ENCODE measurements around the gene UPF1.

The UPF1 gene

GRCh38 chr19:18870531-18871172, 38.9 kb downstream of the UPF1 start:
- Histone ChIP-seq H3K79me1 (ENCODE audit: low read length) (no peaks in the 10 kb centered on the region), H2BK5ac (ENCODE audit: low read length) (no peak overlapping the region), H3K4me3 (ENCODE audit: low read length) (no peak overlapping the region), H2AK5ac (ENCODE audit: low read length) (peak overlapping the region; percentile 74), H3K23ac (ENCODE audit: low read length) (peak overlapping the region; percentile 45), H3K4me1 (ENCODE audit: control insufficient read depth, low read depth, low read length) (peaks cover 3% of the 10 kb centered on the region), H3K56ac (ENCODE audit: low read length) (peak overlapping the region; percentile 73), H3K27me3 (ENCODE audit: insufficient read depth, low read length, poor library complexity) (no peaks in the 10 kb centered on the region), H4K5ac (ENCODE audit: low read length) (no peak overlapping the region), H3K18ac (ENCODE audit: low read length) (no peak overlapping the region), H3K4ac (ENCODE audit: low read depth, low read length) (no peak overlapping the region), H3K36me3 (ENCODE audit: control insufficient read depth, insufficient read depth, low read length) (peaks cover 4% of the 10 kb centered on the region), H3K9ac (ENCODE audit: low read length) (peak overlapping the region; percentile 49), H2BK15ac (replicated peaks; ENCODE audit: low read depth) (no peak overlapping the region), H4K8ac (ENCODE audit: low read depth, low read length) (no peak overlapping the region), H3K27ac (ENCODE audit: low read depth, low read length) (no peak overlapping the region), H2BK120ac (ENCODE audit: low read depth, low read length) (no peak overlapping the region), H3K4me2 (ENCODE audit: low read length) (no peak overlapping the region), H3K79me2 (ENCODE audit: control insufficient read depth, insufficient read depth, low read length) (no peaks in the 10 kb centered on the region)
- DNase-seq, result no peak
- WGBS (ENCODE audit: extremely low coverage, insufficient coverage, low lambda C conversion rate), result no CpG with 5 or more reads among the region's 25 CpGs

GRCh38 chr19:18871543-18871942, 39.8 kb downstream of the UPF1 start:
- no peak overlapping the region for H3K4me3 ChIP-seq (ENCODE audit: low read length)
- no peak overlapping the region for H3K4me2 ChIP-seq (ENCODE audit: low read length)
- H3K79me2 ChIP-seq (ENCODE audit: control insufficient read depth, insufficient read depth, low read length), result no peaks in the 10 kb centered on the region
- no peaks in the 10 kb centered on the region for H3K27me3 ChIP-seq (ENCODE audit: insufficient read depth, low read length, poor library complexity)
- H3K23ac ChIP-seq (ENCODE audit: low read length), result no peak overlapping the region
- H3K18ac ChIP-seq (ENCODE audit: low read length), result no peak overlapping the region
- no peak overlapping the region for H3K27ac ChIP-seq (ENCODE audit: low read depth, low read length)
- H3K56ac ChIP-seq (ENCODE audit: low read length), result no peak overlapping the region
- no CpG with 5 or more reads among the region's 7 CpGs for whole genome bisulfite sequencing (ENCODE audit: extremely low coverage, insufficient coverage, low lambda C conversion rate)
- H3K36me3 ChIP-seq (ENCODE audit: control insufficient read depth, insufficient read depth, low read length), result peaks cover 4% of the 10 kb centered on the region
- no peak overlapping the region for H2BK15ac ChIP-seq (replicated peaks; ENCODE audit: low read depth)
- H4K5ac ChIP-seq (ENCODE audit: low read length), result no peak overlapping the region
- no peak overlapping the region for H2BK120ac ChIP-seq (ENCODE audit: low read depth, low read length)
- no peak overlapping the region for H4K8ac ChIP-seq (ENCODE audit: low read depth, low read length)
- no peak overlapping the region for H3K9ac ChIP-seq (ENCODE audit: low read length)
- peak; percentile 87 for DNase-seq
- no peak overlapping the region for H3K4ac ChIP-seq (ENCODE audit: low read depth, low read length)
- no peak overlapping the region for H2BK5ac ChIP-seq (ENCODE audit: low read length)
- H3K4me1 ChIP-seq (ENCODE audit: control insufficient read depth, low read depth, low read length), result peaks cover 3% of the 10 kb centered on the region
- no peaks in the 10 kb centered on the region for H3K79me1 ChIP-seq (ENCODE audit: low read length)
- no peak overlapping the region for H2AK5ac ChIP-seq (ENCODE audit: low read length)

GRCh38 chr19:18875726-18876125, 44.0 kb downstream of the UPF1 start:
- no peak overlapping the region for H3K4me3 ChIP-seq (ENCODE audit: low read length)
- H3K56ac ChIP-seq (ENCODE audit: low read length), result no peak overlapping the region
- no peak overlapping the region for H3K18ac ChIP-seq (ENCODE audit: low read length)
- no peak overlapping the region for H2BK120ac ChIP-seq (ENCODE audit: low read depth, low read length)
- no peak overlapping the region for H4K8ac ChIP-seq (ENCODE audit: low read depth, low read length)
- H2AK5ac ChIP-seq (ENCODE audit: low read length), result no peak overlapping the region
- H3K27ac ChIP-seq (ENCODE audit: low read depth, low read length), result no peak overlapping the region
- H3K4ac ChIP-seq (ENCODE audit: low read depth, low read length), result no peak overlapping the region
- H3K23ac ChIP-seq (ENCODE audit: low read length), result no peak overlapping the region
- H2BK15ac ChIP-seq (replicated peaks; ENCODE audit: low read depth), result no peak overlapping the region
- H4K5ac ChIP-seq (ENCODE audit: low read length), result no peak overlapping the region
- H3K79me1 ChIP-seq (ENCODE audit: low read length), result no peaks in the 10 kb centered on the region
- H3K79me2 ChIP-seq (ENCODE audit: control insufficient read depth, insufficient read depth, low read length), result no peaks in the 10 kb centered on the region
- H3K36me3 ChIP-seq (ENCODE audit: control insufficient read depth, insufficient read depth, low read length), result no peaks in the 10 kb centered on the region
- peaks cover 2% of the 10 kb centered on the region for H3K4me1 ChIP-seq (ENCODE audit: control insufficient read depth, low read depth, low read length)
- no CpG with 5 or more reads among the region's 5 CpGs for WGBS (ENCODE audit: extremely low coverage, insufficient coverage, low lambda C conversion rate)
- H3K9ac ChIP-seq (ENCODE audit: low read length), result no peak overlapping the region
- DNase-seq, result no peak
- H3K4me2 ChIP-seq (ENCODE audit: low read length), result no peak overlapping the region
- H2BK5ac ChIP-seq (ENCODE audit: low read length), result no peak overlapping the region
- no peaks in the 10 kb centered on the region for H3K27me3 ChIP-seq (ENCODE audit: insufficient read depth, low read length, poor library complexity)

- no CpG with 5 or more reads among the region's 7 CpGs for WGBS (ENCODE audit: extremely low coverage, insufficient coverage, low lambda C conversion rate)
- H3K4me2 ChIP-seq (ENCODE audit: low read length), result no peak overlapping the region
- H3K27me3 ChIP-seq (ENCODE audit: insufficient read depth, low read length, poor library complexity), result no peaks in the 10 kb centered on the region
- no peak overlapping the region for H3K23ac ChIP-seq (ENCODE audit: low read length)
- H2BK5ac ChIP-seq (ENCODE audit: low read length), result no peak overlapping the region
- no peak overlapping the region for H3K4me3 ChIP-seq (ENCODE audit: low read length)
- H3K4me1 ChIP-seq (ENCODE audit: control insufficient read depth, low read depth, low read length), result no peaks in the 10 kb centered on the region
- H4K5ac ChIP-seq (ENCODE audit: low read length), result no peak overlapping the region
- no peak overlapping the region for H2BK120ac ChIP-seq (ENCODE audit: low read depth, low read length)
- DNase-seq, result no peak
- no peaks in the 10 kb centered on the region for H3K79me2 ChIP-seq (ENCODE audit: control insufficient read depth, insufficient read depth, low read length)
- H3K79me1 ChIP-seq (ENCODE audit: low read length), result no peaks in the 10 kb centered on the region
- H3K27ac ChIP-seq (ENCODE audit: low read depth, low read length), result no peak overlapping the region
- no peaks in the 10 kb centered on the region for H3K36me3 ChIP-seq (ENCODE audit: control insufficient read depth, insufficient read depth, low read length)
- no peak overlapping the region for H3K56ac ChIP-seq (ENCODE audit: low read length)
- no peak overlapping the region for H2AK5ac ChIP-seq (ENCODE audit: low read length)
- no peak overlapping the region for H2BK15ac ChIP-seq (replicated peaks; ENCODE audit: low read depth)
- H3K9ac ChIP-seq (ENCODE audit: low read length), result no peak overlapping the region
- no peak overlapping the region for H3K18ac ChIP-seq (ENCODE audit: low read length)
- H3K4ac ChIP-seq (ENCODE audit: low read depth, low read length), result no peak overlapping the region
- H4K8ac ChIP-seq (ENCODE audit: low read depth, low read length), result no peak overlapping the region
Measured at GRCh38 chr19:18876865-18877264, 45.1 kb downstream of the UPF1 start.

- H3K4ac ChIP-seq (ENCODE audit: low read depth, low read length), result no peak overlapping the region
Measured at GRCh38 chr19:18878058-18878797, 46.5 kb downstream of the UPF1 start.

More at GRCh38 chr19:18878058-18878797, 46.5 kb downstream of the UPF1 start:
- H2BK15ac ChIP-seq (replicated peaks; ENCODE audit: low read depth), result no peak overlapping the region
- no peak overlapping the region for H3K27ac ChIP-seq (ENCODE audit: low read depth, low read length)
- DNase-seq, result no peak
- no peak overlapping the region for H2BK120ac ChIP-seq (ENCODE audit: low read depth, low read length)
- H3K18ac ChIP-seq (ENCODE audit: low read length), result no peak overlapping the region
- no peaks in the 10 kb centered on the region for H3K27me3 ChIP-seq (ENCODE audit: insufficient read depth, low read length, poor library complexity)
- H3K23ac ChIP-seq (ENCODE audit: low read length), result no peak overlapping the region
- no peak overlapping the region for H2BK5ac ChIP-seq (ENCODE audit: low read length)
- no peak overlapping the region for H3K4me3 ChIP-seq (ENCODE audit: low read length)
- no peaks in the 10 kb centered on the region for H3K79me2 ChIP-seq (ENCODE audit: control insufficient read depth, insufficient read depth, low read length)
- no peak overlapping the region for H4K8ac ChIP-seq (ENCODE audit: low read depth, low read length)
- no peaks in the 10 kb centered on the region for H3K4me1 ChIP-seq (ENCODE audit: control insufficient read depth, low read depth, low read length)
- H3K79me1 ChIP-seq (ENCODE audit: low read length), result no peaks in the 10 kb centered on the region
- no peak overlapping the region for H3K4me2 ChIP-seq (ENCODE audit: low read length)
- no peak overlapping the region for H4K5ac ChIP-seq (ENCODE audit: low read length)
- H3K9ac ChIP-seq (ENCODE audit: low read length), result no peak overlapping the region
- no CpG with 5 or more reads among the region's 25 CpGs for whole genome bisulfite sequencing (ENCODE audit: extremely low coverage, insufficient coverage, low lambda C conversion rate)
- no peaks in the 10 kb centered on the region for H3K36me3 ChIP-seq (ENCODE audit: control insufficient read depth, insufficient read depth, low read length)
- H3K56ac ChIP-seq (ENCODE audit: low read length), result no peak overlapping the region
- no peak overlapping the region for H2AK5ac ChIP-seq (ENCODE audit: low read length)
